ENCODE measurements around the gene ITPRID1.
"Not testable (repeated sequence)": the region's sequence is repeated elsewhere in the genome, so short reads cannot be mapped to it uniquely, and the experiment has no call there.

Gene ITPRID1

DNA sequence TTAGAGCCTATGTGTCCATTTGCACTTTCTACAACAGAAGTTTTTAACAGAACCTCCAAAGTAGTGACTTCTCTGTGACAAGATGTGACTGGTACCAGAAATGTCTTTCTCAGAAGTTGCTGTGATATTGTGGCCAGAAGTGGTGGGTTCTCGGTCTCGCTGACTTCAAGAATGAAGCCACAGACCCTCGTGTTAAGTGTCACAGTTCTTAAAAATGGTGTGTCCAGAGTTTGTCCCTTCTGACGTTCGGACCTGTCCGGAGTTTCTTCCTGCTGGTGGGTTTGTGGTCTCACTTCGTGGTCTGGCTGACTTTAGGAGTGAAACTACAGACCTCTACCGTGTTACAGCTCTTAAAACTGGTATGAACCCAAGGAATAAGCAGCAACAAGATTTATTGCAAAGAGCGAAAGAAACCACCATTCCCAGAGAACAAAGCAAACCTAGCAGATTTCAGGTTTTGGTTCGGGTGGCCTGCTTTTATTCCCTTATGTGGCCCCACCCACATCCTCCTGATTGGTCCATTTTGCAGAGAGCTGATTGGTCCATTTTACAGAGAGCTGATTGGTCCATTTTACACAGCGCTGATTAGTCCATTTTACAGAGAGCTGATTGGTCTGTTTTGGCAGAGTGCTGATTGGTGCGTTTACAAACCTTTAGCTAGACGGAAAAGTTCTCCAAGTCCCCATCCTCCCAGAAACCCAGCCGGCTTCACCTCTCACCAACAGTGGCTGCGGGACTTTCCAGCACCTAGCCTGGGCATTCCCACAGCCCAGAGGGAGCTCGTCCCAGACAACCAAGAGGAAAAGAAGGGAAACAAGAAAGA lies 3.0 kb downstream of the ITPRID1 start:
- no peak for DNase-seq (ENCODE audit: extremely low read depth in 1 of 2, low read depth in 1 of 2)

DNA sequence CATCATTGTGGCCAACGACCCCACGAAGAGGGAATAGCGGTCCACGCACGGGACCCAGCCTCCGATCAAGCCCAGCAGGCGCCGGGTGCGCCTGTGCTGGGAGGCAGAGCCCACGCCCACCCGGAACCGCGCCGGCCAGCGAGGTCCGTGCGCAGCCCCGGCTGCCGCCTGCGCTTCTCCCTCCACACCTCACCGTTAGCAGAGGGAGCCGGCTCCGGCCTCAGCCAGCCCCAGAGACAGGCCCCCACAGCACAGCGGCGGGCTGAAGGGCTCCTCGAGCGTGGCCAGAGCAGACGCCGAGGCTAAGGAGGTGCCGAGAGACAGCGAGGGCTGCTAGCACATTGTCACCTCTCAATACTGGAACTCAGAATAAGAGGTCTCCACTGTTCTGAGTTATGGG lies 3.6 kb downstream of the ITPRID1 start:
- DNase-seq (ENCODE audit: extremely low read depth in 1 of 2, low read depth in 1 of 2), result no peak

- DNase-seq (ENCODE audit: extremely low read depth in 1 of 2, low read depth in 1 of 2), result no peak
Observed at GRCh38 chr7:31518766-31519165, 4.9 kb downstream of the ITPRID1 start.

DNA sequence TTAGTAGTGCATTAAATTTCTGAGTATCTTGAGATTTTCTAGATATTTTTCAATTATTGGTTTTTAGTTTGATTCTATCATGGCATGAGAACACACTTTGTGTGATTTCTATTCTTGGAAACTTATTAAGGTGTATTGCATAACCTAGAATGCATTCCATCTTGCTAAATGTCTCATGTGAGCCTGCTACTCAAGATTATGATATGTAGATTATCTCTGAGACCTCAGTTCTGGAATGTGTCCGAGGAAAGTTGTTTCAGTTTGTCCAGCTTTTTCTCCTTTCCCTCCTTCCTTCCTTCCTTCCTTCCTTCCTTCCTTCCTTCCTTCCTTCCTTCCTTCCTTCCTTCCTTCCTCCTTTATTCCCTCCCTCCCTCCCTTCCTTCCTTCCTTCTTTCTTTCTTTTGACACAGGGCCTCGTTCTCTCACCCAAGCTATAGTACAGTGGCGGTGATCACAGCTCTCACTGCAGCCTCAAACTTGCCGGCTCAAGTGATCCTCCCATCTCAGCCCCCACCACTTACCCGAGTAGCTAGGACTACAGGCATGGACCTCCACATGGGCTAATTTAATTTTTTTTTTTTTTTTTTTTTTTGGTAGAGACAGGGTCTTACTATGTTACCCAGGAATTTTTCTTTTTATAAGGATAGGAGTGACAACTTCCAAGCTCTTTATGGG lies 7.6 kb downstream of the ITPRID1 start:
- DNase-seq (ENCODE audit: extremely low read depth in 1 of 2, low read depth in 1 of 2), result no peak

DNA sequence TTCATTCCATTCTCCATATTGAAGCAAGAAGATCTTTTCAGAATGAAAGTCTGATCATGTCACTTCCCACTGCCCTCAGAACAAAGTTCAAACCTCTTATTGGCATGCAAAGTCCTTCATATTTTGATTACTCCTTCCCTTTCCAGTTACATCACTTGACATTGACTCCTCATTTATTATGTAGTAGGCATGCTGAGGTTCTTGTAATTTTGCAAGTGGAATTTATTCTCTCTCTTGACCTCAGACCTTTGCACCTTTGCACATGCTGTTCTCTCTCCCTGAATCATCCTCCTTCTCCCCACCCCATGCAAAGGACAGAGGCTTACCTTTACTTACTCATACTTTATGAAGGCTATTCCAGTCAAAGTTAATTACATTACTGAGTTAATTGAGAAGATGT lies 13.0 kb downstream of the ITPRID1 start:
- DNase-seq (ENCODE audit: extremely low read depth in 1 of 2, low read depth in 1 of 2), result no peak

GRCh38 chr7:31529103-31529502 lies 15.2 kb downstream of the ITPRID1 start:
- DNase-seq (ENCODE audit: extremely low read depth in 1 of 2, low read depth in 1 of 2), result no peak

- DNase-seq (ENCODE audit: extremely low read depth in 1 of 2, low read depth in 1 of 2), result not testable (repeated sequence)
Observed at GRCh38 chr7:31540651-31541185, 26.8 kb downstream of the ITPRID1 start.

DNA sequence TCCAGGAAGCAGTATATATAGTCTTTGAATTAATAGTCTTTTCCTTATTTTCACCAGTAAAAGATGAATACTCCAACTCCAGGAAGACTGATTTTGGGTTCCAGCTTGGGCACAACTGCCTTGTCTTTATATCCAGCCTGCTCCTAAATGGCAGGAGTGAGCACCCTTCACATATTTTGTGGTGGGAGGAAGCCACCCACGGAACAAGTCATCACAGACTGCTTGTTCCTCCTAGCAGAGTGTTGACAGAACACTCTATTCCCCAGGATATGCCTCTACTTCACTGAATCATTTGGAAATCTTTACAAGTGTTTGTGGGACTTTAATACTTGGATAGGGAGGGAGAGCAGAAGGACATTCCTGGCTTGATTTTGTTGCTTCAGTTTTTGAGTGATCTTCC lies 31.7 kb downstream of the ITPRID1 start:
- no peak for DNase-seq (ENCODE audit: extremely low read depth in 1 of 2, low read depth in 1 of 2)

GRCh38 chr7:31549611-31550010 lies 35.7 kb downstream of the ITPRID1 start:
- DNase-seq (ENCODE audit: extremely low read depth in 1 of 2, low read depth in 1 of 2), result no peak

DNA sequence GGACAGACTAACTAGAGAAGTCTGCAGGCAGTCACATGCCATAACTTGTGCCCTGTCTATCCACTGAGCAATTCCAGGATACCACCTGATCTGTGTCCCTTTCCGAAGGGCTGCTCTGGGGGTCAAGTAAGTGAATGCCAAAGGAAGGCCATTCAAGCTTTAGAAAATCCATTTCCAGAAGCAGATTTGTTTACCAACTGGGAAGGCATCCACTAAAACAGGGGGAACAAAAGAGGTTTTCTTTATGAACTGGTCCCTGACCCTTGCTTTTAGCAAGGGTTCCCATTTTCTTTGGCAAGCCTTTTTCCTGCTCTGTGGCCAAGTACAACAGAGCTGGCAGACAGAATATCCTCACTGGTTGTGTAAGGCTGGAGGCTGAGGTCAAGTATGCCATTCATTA lies 36.5 kb downstream of the ITPRID1 start:
- DNase-seq (ENCODE audit: extremely low read depth in 1 of 2, low read depth in 1 of 2), result no peak

GRCh38 chr7:31553661-31554081 lies 39.8 kb downstream of the ITPRID1 start:
- DNase-seq (ENCODE audit: extremely low read depth in 1 of 2, low read depth in 1 of 2), result no peak

DNA sequence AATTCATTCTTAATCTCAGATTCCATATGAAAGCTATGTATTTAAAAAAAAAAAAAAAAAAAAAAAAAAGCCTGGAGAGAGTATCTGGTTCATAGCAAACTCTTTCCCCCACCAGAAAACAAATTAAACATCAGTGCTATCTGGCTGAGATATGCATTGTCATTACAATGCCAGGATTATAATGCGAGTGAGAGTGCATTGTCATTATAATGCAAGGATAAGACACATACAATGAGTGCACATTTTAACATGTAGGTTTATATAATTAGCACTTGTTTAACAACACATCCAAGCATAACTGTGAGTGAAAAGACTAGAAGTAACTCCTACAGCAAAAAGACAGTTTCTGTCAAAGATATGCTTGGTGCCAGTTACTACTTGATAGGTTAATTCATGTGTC lies 48.1 kb downstream of the ITPRID1 start:
- no peak for DNase-seq (ENCODE audit: extremely low read depth in 1 of 2, low read depth in 1 of 2)

GRCh38 chr7:31563522-31563921 lies 49.6 kb downstream of the ITPRID1 start:
- DNase-seq (ENCODE audit: extremely low read depth in 1 of 2, low read depth in 1 of 2), result no peak

GRCh38 chr7:31563951-31564350 lies 50.1 kb downstream of the ITPRID1 start:
- DNase-seq (ENCODE audit: extremely low read depth in 1 of 2, low read depth in 1 of 2), result no peak

- DNase-seq (ENCODE audit: extremely low read depth in 1 of 2, low read depth in 1 of 2), result no peak
Observed at GRCh38 chr7:31564661-31565060, 50.8 kb downstream of the ITPRID1 start.

GRCh38 chr7:31569528-31569927 lies 55.6 kb downstream of the ITPRID1 start:
- DNase-seq (ENCODE audit: extremely low read depth in 1 of 2, low read depth in 1 of 2), result no peak

GRCh38 chr7:31583526-31583925 lies 69.6 kb downstream of the ITPRID1 start:
- DNase-seq (ENCODE audit: extremely low read depth in 1 of 2, low read depth in 1 of 2), result no peak

- DNase-seq (ENCODE audit: extremely low read depth in 1 of 2, low read depth in 1 of 2), result no peak
Observed at GRCh38 chr7:31583942-31584341, 70.1 kb downstream of the ITPRID1 start.

GRCh38 chr7:31595390-31595789 lies 81.5 kb downstream of the ITPRID1 start:
- no peak for DNase-seq (ENCODE audit: extremely low read depth in 1 of 2, low read depth in 1 of 2)

DNA sequence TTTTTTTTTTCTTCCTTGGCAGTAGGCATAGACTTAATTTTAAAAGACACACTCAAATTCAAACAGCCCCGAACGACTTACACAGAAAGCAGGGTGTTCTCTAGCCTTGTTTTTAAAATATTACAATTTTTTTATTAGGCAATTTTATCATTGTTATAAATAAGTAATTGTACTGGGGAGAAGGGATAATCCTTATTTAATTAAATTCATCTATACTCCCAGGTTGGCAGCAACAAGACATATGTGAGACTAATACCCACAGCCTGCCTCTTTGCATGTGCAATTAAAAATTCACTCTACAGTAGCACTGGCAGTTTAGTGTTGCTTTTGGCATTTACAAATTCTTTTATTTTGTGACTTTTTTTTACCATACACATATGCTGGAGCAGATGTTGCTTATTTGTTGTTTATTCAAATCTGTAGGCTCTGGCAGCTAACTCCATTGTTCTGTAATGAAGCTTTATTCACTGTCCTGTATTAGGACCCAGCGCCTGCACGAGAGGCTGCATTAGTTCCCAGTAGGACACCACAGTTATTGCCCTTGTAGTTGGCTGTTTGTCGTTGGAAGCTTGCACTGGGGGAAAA lies 88.2 kb downstream of the ITPRID1 start:
- DNase-seq (ENCODE audit: extremely low read depth in 1 of 2, low read depth in 1 of 2), result no peak

GRCh38 chr7:31603046-31603445 lies 89.2 kb downstream of the ITPRID1 start:
- no peak for DNase-seq (ENCODE audit: extremely low read depth in 1 of 2, low read depth in 1 of 2)

DNA sequence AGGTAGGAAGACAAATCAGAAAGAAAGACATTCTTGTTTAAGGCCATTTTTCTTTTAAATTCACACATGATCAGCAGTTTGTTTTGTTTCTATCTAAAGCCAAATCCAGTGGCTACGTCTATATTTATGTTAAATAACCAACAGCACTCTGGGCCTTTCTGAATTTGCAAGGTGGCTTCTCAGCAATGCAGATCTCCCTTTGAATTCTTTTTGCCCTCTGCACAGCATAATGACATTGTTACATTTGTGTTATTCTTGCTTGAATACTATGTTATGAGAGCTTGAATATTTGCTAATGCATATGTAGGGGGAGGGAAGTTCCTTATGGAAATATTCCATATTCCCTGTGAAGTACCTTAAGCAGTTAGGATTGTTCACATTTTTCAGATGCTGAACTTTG lies 99.7 kb downstream of the ITPRID1 start:
- DNase-seq (ENCODE audit: extremely low read depth in 1 of 2, low read depth in 1 of 2), result no peak
